GM19372 (cell line): ENCODE data around the gene SLC15A3.
"Not testable (repeated sequence)": the region's sequence is repeated elsewhere in the genome, so short reads cannot be mapped to it uniquely, and the experiment has no call there.

Source experiments
- ATAC-seq: cut with Tn5 transposase; IDR thresholded peaks from one replicate; pipeline ENCODE4 v1.9.1; 2021; ENCODE audit warnings: mild to moderate bottlenecking, low read depth, moderate library complexity; ENCODE audit not compliant: unreplicated experiment

SLC15A3 gene

GRCh38 chr11:60917267-60917666, 34.7 kb downstream of the SLC15A3 start:
- ATAC-seq = no peak

DNA sequence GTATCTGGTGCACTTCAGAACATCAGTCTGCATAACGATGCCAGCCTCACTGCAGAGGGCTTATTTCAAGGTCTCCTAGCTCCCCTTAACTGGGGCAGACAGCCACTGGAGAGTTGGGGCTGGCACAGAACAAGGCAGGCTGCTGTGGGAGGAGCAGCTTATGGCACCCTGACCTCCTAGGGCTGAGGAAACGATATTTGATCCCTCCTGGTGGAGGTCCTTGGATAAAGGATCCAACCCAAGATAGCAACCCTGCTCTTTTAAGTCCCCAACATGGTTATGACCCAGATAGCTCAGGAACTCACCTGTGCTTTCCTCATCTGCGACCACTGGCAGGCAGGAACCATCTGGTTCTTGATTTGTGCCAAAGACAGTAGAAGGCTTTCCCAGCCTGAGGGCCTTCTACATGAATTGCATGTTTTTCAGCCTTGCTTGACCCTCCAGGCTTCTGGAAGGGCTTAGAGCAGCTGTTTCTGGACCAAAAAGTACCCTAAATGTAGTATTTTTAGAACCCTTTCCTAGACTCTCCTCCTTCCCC, 35.2 kb downstream of the SLC15A3 start:
- ATAC-seq = no peak

- ATAC-seq = peak; percentile 47
These were observed 36.6 kb downstream of the SLC15A3 start for GRCh38 chr11:60915248-60915914.

DNA sequence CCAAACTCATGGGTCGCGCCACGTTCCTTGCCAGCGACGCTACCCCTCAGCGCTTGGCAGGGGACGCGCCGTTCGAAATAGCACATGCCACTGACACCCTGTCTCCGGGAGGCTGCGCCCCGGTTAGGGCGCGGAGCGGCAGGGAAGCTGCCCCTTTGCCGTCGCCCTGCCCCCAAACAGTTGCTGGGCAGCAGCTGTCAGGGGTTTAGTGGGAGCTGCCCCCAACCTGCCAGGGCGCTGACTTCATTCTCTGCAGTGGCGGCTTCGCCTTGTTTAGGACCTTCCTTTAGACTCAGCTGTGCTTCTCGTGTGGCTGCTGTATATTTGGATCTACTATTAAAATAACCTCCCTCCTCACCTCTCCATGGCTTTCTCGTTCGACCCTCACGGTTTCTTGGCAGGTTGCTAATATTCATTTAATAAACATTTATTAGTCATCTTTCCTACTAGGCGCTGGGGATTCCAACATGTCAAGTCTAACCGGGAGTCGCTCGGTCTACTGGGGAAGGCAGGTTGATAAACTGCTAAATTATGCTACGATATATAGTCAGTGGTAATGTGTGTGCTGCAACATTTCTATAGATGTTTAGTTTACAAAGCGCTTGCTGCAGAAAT, 37.2 kb downstream of the SLC15A3 start:
- peak; percentile 0 for ATAC-seq

- peak; percentile 40 for ATAC-seq
These were observed 38.0 kb downstream of the SLC15A3 start, which contains the start of gene TMEM109 for GRCh38 chr11:60913793-60914632. Gene TMEM109, plus strand, starts transcription at chr11:60914158. Its CDS starts 5,536 bp downstream, at chr11:60919694.

- no peak for ATAC-seq
These were observed 39.0 kb downstream of the SLC15A3 start for GRCh38 chr11:60912851-60913528.

DNA sequence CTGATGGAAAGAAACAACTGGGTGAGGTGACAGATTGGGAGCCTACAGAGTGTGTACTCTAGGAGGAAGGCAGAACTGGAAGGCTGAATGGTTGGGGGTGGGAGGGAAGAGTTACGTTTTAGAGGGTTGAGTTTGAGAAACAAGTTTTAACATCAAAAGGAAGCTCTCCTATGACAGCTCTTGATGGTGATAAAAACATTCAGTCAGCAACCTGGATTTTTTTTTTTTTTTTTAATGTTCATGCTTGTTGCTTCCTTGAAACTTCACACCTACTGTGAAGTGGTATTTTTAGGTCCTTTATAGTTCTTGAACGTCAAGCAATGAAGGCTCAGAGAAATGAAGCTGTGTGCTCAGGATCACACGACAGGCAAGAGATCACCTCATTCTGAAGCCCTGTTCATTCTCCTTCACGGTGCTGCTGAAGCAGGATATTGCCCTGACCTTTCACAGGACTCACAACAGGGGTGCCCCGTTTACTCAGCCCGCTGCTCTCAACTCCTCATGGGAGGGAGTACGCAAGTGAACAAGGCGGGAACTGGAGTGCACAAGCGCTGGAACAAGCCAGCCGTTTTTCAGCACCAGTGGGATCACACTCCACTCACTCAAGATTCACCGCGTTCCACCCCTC, 39.6 kb downstream of the SLC15A3 start:
- no peak for ATAC-seq

- no peak for ATAC-seq
These were observed 41.1 kb downstream of the SLC15A3 start for GRCh38 chr11:60910711-60911380.

GRCh38 chr11:60910281-60910687, 41.7 kb downstream of the SLC15A3 start:
- peak; percentile 41 for ATAC-seq

DNA sequence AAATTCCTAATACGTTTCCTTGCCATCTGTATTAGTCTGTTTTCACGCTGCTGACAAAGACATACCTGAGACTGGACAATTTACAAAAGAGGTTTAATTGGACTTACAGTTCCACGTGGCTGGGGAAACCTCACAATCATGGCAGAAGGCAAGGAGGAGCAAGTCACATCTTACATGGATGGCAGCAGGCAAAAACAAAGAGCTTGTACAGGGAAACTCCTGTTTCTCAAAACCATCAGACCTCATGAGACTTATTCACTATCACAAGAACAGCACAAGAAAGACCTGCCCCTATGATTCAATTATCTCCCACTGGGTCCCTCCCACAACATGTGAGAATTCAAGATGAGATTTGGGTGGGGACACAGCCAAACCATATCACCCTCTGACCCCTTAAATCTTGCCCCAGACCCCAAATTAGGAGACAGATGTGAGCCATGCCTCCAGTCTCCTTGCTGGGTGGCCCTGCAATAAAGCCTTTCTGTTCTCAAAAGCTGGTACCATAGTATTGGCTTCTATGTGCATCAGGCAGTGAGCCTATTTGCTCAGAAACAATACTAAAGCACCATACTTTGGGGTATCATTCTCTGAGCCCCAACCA, 42.2 kb downstream of the SLC15A3 start:
- not testable (repeated sequence) for ATAC-seq

- ATAC-seq = no peak
These were observed 43.2 kb downstream of the SLC15A3 start for GRCh38 chr11:60908803-60909202.

DNA sequence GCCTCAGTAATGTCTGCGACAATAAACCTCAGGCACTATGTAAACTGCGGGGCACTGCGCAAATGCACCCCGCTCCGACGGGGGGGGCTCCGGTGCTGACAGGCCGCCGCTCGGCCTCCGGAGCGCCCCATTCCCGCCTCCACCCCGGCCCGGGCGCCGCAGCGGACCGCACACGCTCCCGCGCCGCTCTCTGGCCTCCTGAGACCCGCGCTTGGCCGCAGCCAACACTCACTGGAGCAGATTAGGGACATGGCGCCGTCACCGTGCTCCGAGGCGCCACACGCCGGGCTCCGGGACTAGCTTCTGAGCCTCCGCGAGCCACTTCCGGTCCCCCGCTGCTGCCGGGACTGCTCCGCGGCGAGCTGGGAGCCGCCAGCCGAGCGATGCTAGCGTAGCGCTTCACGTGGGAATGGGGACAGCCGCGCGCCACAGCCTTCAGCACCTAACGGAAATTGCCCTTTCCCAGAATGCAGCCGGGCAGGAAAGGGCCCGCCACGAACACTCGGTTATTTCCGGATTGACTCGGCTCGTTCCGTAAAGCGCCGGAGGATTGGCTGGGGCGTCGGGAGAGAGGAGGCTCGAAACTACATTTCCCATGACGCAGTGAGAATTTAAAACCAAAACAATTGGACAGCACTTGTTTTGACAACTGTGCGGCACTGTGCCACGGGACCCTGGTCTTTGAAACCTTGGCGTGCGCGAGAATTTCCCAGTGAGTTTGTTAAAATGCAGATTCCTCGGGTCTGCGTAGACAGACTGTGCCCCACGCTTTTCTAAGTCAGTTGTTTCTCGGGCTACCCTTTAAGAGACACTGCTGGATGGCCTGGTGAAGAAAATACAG, 45.6 kb downstream of the SLC15A3 start, which contains the start of gene PRPF19:
PRPF19 (minus strand) TSS at position 454 of the 841 bp plus-strand sequence; CDS start at position 251, 203 bp downstream.
- peak; percentile 69 for ATAC-seq

DNA sequence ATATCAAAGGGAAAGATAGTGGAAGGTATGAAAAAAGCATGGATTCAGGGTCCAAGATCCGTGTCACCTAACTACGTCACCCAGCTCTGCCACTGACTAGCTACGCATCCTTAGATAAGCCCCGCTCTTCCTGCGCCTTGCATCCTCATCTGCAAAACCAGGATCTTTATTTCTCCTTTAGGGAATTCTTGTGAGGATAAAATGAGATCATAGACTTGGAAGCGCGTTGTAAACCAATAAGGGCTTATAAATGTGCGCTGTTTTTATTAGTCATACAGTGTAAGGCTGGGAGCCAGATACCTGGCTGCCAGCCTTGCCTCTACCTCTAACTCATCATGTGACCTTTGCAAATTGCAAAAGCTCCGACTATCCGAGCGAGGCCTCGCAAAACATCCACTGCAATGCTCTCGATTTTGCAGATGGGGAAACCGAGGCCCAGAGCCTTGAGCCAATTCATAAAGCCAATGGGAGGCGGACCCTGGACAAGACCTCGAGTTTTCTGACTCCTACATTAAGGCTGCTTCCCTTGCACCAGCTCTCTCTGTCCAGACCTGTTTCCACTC, 46.3 kb downstream of the SLC15A3 start:
- ATAC-seq = no peak

- no peak for ATAC-seq
These were observed 46.9 kb downstream of the SLC15A3 start for GRCh38 chr11:60905047-60905446.

GRCh38 chr11:60902625-60903024, 49.4 kb downstream of the SLC15A3 start:
- ATAC-seq = no peak

- ATAC-seq = no peak
These were observed 51.1 kb downstream of the SLC15A3 start for GRCh38 chr11:60900673-60901404.

DNA sequence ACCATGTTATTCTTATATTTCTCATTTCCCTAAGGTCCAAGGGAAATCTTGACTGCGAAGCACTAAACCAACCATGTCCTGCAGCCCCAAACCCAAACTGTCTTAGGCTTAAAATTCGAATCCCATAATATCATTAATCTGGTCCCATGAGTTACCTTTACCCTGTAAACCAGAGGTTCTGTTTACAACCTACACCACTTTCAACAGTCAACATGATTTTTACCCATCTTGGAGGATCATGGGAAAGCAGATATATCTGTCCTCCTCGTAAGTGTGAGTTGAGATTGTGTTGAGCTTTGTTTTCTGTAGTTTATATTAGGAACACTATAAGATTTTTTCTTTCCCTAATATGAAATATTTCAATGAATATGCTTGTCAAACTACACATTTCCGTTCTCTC, 52.0 kb downstream of the SLC15A3 start:
- no peak for ATAC-seq
